ENCODE measurements around the gene CLN5. TPM values are rescaled to one million over a fixed set of nuclear protein-coding genes. Genes with fewer than 3 reads are reported as not detected.

CLN5 gene
- total RNA-seq, 1 donor from 2014 or later = 38.2 TPM

- peaks cover 65% of the 10 kb centered on the region for H3K36me3 ChIP-seq
- no peak for ATAC-seq
- H3K4me3 ChIP-seq = no peak overlapping the region
- H3K27me3 ChIP-seq (ENCODE audit: low read depth) = no peaks in the 10 kb centered on the region
- intact Hi-C loops (cut with DNase I) = no loop called here
- TF ChIP-seq CTCF (IDR thresholded peaks at IDR 0.05) = no peak
- H3K4me1 ChIP-seq = peaks cover 47% of the 10 kb centered on the region
- H3K9me3 ChIP-seq = no peaks in the 10 kb centered on the region
- no peak for DNase-seq
- H3K27ac ChIP-seq = no peak overlapping the region
These were observed 25.2 kb downstream of the CLN5 start for GRCh38 chr13:77016888-77017623.

GRCh38 chr13:77019756-77020155 is 27.9 kb downstream of the CLN5 start:
- ATAC-seq (no peak), DNase-seq (no peak)
- Histone ChIP-seq H3K27ac (no peak overlapping the region), H3K4me3 (no peak overlapping the region), H3K27me3 (ENCODE audit: low read depth) (no peaks in the 10 kb centered on the region), H3K4me1 (peaks cover 74% of the 10 kb centered on the region), H3K9me3 (no peaks in the 10 kb centered on the region), H3K36me3 (peaks cover 38% of the 10 kb centered on the region)
- no peak for TF ChIP-seq CTCF (IDR thresholded peaks at IDR 0.05)
- intact Hi-C loops (cut with DNase I) = no loop called here

GRCh38 chr13:77022341-77022740 is 30.5 kb downstream of the CLN5 start:
- Histone ChIP-seq H3K27me3 (ENCODE audit: low read depth) (no peaks in the 10 kb centered on the region), H3K4me3 (no peak overlapping the region), H3K27ac (no peak overlapping the region), H3K36me3 (peaks cover 13% of the 10 kb centered on the region), H3K9me3 (no peaks in the 10 kb centered on the region), H3K4me1 (peaks cover 67% of the 10 kb centered on the region)
- intact Hi-C loops (cut with DNase I) = no loop called here
- no peak for TF ChIP-seq CTCF (IDR thresholded peaks at IDR 0.05)
- DNase-seq (no peak), ATAC-seq (no peak)

- TF ChIP-seq CTCF (IDR thresholded peaks at IDR 0.05) = no peak
- peak; percentile 94 for DNase-seq
- Histone ChIP-seq H3K36me3 (no peaks in the 10 kb centered on the region), H3K27me3 (ENCODE audit: low read depth) (no peaks in the 10 kb centered on the region), H3K4me1 (peaks cover 54% of the 10 kb centered on the region), H3K9me3 (no peaks in the 10 kb centered on the region), H3K4me3 (peak overlapping the region; percentile 85), H3K27ac (peak overlapping the region; percentile 99)
- intact Hi-C loops (cut with DNase I) = no loop called here
- peak; percentile 90 to 92 for ATAC-seq
These were observed 34.5 kb downstream of the CLN5 start for GRCh38 chr13:77026255-77026860.

- peak within 1 kb of the TSS; percentile 85 for H3K4me3 ChIP-seq
- TF ChIP-seq CTCF (IDR thresholded peaks at IDR 0.05) = no peak
- ATAC-seq = peak; percentile 93 to 95
These were observed 35.2 kb downstream of the CLN5 start, which contains the start of gene FBXL3 for GRCh38 chr13:77026861-77027621. TSS of gene FBXL3 (minus strand) at chr13:77027159. CDS start at chr13:77021860, 5,299 bp downstream.

More at GRCh38 chr13:77026861-77027621, 35.2 kb downstream of the CLN5 start, which contains the start of gene FBXL3:
- no peaks in the 10 kb centered on the region for H3K27me3 ChIP-seq (ENCODE audit: low read depth)
- H3K9me3 ChIP-seq = no peaks in the 10 kb centered on the region
- peaks cover 47% of the 10 kb centered on the region for H3K4me1 ChIP-seq
- no peaks in the 10 kb centered on the region for H3K36me3 ChIP-seq
- H3K27ac ChIP-seq = peak within 1 kb of the TSS; percentile 99
- intact Hi-C loops (cut with DNase I) = no loop called here
- peak; percentile 90 for DNase-seq
